ENCODE data around the gene RABGEF1.

DNA sequence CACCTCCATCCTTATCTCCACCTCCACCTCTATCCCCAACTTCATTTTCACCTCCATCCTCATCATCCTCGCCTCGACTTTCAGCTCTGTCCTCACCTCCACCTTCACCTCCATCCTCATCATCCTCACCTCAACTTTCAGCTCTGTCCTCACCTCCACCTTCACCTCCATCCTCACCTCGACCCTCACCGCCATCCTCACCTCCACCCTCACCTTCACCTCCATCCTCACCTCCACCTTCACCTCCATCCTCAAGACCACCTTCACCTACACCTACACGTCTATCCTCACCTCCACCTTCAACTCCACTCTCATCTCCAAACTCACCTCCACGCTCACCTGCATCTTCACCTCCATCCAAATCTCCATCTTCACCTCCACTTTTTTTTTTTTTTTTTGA, 12.0 kb upstream of the RABGEF1 start:
- TF ChIP-seq POLR2A (IDR thresholded peaks at IDR 0.05; ENCODE audit: low read depth) (no peak), POLR2AphosphoS5 (IDR thresholded peaks at IDR 0.05) (no peak)
- TF ChIP-seq, protein P1, sequence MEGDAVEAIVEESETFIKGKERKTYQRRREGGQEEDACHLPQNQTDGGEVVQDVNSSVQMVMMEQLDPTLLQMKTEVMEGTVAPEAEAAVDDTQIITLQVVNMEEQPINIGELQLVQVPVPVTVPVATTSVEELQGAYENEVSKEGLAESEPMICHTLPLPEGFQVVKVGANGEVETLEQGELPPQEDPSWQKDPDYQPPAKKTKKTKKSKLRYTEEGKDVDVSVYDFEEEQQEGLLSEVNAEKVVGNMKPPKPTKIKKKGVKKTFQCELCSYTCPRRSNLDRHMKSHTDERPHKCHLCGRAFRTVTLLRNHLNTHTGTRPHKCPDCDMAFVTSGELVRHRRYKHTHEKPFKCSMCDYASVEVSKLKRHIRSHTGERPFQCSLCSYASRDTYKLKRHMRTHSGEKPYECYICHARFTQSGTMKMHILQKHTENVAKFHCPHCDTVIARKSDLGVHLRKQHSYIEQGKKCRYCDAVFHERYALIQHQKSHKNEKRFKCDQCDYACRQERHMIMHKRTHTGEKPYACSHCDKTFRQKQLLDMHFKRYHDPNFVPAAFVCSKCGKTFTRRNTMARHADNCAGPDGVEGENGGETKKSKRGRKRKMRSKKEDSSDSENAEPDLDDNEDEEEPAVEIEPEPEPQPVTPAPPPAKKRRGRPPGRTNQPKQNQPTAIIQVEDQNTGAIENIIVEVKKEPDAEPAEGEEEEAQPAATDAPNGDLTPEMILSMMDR (IDR thresholded peaks at IDR 0.05), result no peak
